Measurements from ENCODE around the gene NUMBL. TPM values are rescaled to one million over a fixed set of nuclear protein-coding genes. Genes with fewer than 3 reads are reported as not detected.
A peak's percentile ranks its signal among the peaks of the same experiment; 100 is the strongest.

The NUMBL gene
- total and polyA plus RNA-seq, 2 experiments from 2014 or later = 13.8 to 21.7 TPM

- Histone ChIP-seq H3K4me1 (ENCODE audit: low read depth) (no peaks in the 10 kb centered on the region), H3K27me3 (no peaks in the 10 kb centered on the region), H3K9me3 (ENCODE audit: low read depth) (no peaks in the 10 kb centered on the region), H3K4me3 (no peak overlapping the region), H3K27ac (no peak overlapping the region), H3K36me3 (peaks cover 44% of the 10 kb centered on the region)
- TF ChIP-seq, protein P1, sequence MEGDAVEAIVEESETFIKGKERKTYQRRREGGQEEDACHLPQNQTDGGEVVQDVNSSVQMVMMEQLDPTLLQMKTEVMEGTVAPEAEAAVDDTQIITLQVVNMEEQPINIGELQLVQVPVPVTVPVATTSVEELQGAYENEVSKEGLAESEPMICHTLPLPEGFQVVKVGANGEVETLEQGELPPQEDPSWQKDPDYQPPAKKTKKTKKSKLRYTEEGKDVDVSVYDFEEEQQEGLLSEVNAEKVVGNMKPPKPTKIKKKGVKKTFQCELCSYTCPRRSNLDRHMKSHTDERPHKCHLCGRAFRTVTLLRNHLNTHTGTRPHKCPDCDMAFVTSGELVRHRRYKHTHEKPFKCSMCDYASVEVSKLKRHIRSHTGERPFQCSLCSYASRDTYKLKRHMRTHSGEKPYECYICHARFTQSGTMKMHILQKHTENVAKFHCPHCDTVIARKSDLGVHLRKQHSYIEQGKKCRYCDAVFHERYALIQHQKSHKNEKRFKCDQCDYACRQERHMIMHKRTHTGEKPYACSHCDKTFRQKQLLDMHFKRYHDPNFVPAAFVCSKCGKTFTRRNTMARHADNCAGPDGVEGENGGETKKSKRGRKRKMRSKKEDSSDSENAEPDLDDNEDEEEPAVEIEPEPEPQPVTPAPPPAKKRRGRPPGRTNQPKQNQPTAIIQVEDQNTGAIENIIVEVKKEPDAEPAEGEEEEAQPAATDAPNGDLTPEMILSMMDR (IDR thresholded peaks at IDR 0.05; ENCODE audit: low read depth, low read length) = no peak
- no peak for DNase-seq (ENCODE audit: low read depth in 1 of 2, low spot score in 1 of 2)
Measured at GRCh38 chr19:40704491-40705361, 14.3 kb upstream of the NUMBL start.

DNA sequence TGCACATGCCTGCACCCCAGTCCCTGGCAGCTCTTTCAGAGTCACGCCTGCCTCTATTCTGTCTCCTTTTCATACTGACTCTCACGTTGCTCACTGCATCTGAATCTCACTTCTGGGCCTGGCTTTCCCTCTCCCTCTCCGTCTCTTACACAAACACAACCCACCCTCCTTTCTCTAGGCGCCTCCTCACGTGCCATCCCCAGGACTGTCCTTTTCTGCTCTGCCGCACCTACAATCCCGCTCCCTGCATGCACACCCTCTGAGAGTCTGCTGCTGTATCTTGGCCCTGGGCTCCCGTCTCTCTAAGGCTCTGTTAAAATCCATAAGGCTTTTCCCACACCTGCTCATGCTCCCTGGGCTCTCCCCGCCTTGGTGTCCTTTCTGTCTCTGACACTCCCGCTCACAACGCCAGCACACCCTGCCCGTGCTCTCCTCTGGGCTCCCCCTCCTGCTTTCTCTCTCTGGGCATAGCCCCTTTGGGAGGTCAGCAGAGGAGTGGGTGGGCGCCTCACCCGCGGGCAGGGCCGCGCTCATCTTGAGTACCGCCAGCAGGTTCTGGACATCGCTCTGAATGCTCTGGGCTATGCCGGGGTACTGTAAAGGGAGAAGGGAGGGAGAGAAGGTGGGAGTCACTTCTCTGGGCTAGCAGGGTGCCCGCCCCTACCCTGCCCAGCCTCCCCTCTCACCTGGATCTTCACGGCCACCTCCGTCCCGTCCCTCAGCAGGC lies 12.7 kb upstream of the NUMBL start:
- H3K4me1 ChIP-seq (ENCODE audit: low read depth) = no peaks in the 10 kb centered on the region
- no peaks in the 10 kb centered on the region for H3K27me3 ChIP-seq
- peak overlapping the region; percentile 16 for H3K27ac ChIP-seq
- no peak overlapping the region for H3K4me3 ChIP-seq
- TF ChIP-seq, protein P1 (IDR thresholded peaks at IDR 0.05; ENCODE audit: low read depth, low read length) = no peak
- peaks cover 31% of the 10 kb centered on the region for H3K36me3 ChIP-seq
- no peaks in the 10 kb centered on the region for H3K9me3 ChIP-seq (ENCODE audit: low read depth)
- no peak for DNase-seq (ENCODE audit: low read depth in 1 of 2, low spot score in 1 of 2)

- Histone ChIP-seq H3K27ac (peak overlapping the region; percentile 16), H3K4me1 (ENCODE audit: low read depth) (no peaks in the 10 kb centered on the region), H3K9me3 (ENCODE audit: low read depth) (no peaks in the 10 kb centered on the region), H3K36me3 (peaks cover 26% of the 10 kb centered on the region), H3K27me3 (no peaks in the 10 kb centered on the region), H3K4me3 (no peak overlapping the region)
- TF ChIP-seq, protein P1 (IDR thresholded peaks at IDR 0.05; ENCODE audit: low read depth, low read length) = peak; percentile 47
- peak; percentile 45 to 68 for DNase-seq (ENCODE audit: low read depth in 1 of 2, low spot score in 1 of 2)
Measured at GRCh38 chr19:40702337-40703012, 12.0 kb upstream of the NUMBL start.

DNA sequence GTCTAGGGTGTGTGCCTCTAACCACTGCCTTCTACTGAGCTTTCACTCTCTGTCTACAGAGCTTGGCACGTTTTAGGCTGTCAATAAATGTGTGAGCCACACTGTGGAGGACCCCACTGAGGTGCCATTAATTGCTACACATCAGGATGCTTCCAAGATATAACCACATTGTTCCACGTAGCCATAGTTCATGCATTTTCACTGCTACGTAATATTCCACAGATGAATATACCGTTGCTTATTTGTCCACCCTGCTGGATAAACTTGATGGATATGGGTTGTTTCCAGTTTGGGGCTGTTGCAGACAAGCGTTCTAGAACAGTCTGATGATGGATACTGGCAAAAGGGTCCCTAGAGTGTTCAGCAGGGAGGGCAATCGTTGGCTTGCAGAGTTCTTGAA lies 11.3 kb upstream of the NUMBL start:
- peaks cover 26% of the 10 kb centered on the region for H3K36me3 ChIP-seq

GRCh38 chr19:40700083-40700482 lies 9.6 kb upstream of the NUMBL start:
- DNase-seq (ENCODE audit: low read depth in 1 of 2, low spot score in 1 of 2) = no peak

More for the DNA sequence above, 11.3 kb upstream of the NUMBL start:
- no peak overlapping the region for H3K27ac ChIP-seq
- H3K9me3 ChIP-seq (ENCODE audit: low read depth) = no peaks in the 10 kb centered on the region
- no peak for DNase-seq (ENCODE audit: low read depth in 1 of 2, low spot score in 1 of 2)
- no peaks in the 10 kb centered on the region for H3K4me1 ChIP-seq (ENCODE audit: low read depth)
- no peak overlapping the region for H3K4me3 ChIP-seq
- H3K27me3 ChIP-seq = no peaks in the 10 kb centered on the region
- TF ChIP-seq, protein P1 (IDR thresholded peaks at IDR 0.05; ENCODE audit: low read depth, low read length) = no peak

More at GRCh38 chr19:40700083-40700482, 9.6 kb upstream of the NUMBL start:
- H3K9me3 ChIP-seq (ENCODE audit: low read depth) = no peaks in the 10 kb centered on the region
- H3K4me1 ChIP-seq (ENCODE audit: low read depth) = no peaks in the 10 kb centered on the region
- no peak overlapping the region for H3K27ac ChIP-seq
- TF ChIP-seq, protein P1 (IDR thresholded peaks at IDR 0.05; ENCODE audit: low read depth, low read length) = no peak
- no peaks in the 10 kb centered on the region for H3K27me3 ChIP-seq
- H3K4me3 ChIP-seq = no peak overlapping the region
- H3K36me3 ChIP-seq = peaks cover 22% of the 10 kb centered on the region
